ENCODE measurements around the gene SLN. TPM values are rescaled to one million over a fixed set of nuclear protein-coding genes. Genes with fewer than 3 reads are reported as not detected.

The SLN gene
- total RNA-seq, 4 donors from 2014 or later, result 586 to 5,775 (median 2,747) TPM

DNA sequence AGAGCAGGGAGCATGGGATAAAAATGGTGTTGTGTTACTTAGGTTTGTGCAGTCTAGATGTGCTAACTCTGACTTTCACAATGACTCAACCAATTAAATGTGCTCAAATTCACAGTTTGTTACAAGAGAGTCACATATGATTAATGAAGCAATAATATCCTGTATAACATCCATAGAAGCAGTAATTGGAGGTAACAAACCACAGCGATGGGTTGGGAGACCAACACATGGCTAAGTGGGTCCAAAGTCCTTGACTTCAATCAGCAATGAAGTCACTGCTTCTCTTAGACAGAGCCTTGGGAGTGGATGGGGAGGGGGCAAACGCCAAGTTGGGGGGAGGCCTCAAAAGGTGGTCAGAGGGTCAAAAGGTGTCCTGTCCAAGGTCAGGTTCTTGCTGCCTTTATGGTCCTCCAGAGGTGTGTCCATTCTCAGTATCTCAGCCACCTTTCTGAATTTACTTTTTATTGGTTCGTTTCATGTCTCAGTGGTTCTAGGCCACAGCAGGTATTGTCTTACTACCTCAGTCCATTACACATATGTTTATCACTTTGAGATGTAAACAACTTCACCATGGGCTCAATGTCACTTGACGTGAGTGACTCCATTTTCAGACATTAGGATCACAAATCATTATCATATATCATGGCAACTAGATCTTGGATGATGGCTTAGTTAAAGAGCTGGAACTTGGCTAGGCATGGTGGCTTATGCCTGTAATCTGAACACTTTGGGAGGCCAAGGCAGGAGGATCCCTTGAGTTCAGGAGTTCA is 32.4 kb downstream of the SLN start:
- no peaks in the 10 kb centered on the region for H3K4me1 ChIP-seq
- H3K27me3 ChIP-seq, result no peaks in the 10 kb centered on the region
- TF ChIP-seq POLR2A (IDR thresholded peaks at IDR 0.05), result no peak
- TF ChIP-seq, protein P1, sequence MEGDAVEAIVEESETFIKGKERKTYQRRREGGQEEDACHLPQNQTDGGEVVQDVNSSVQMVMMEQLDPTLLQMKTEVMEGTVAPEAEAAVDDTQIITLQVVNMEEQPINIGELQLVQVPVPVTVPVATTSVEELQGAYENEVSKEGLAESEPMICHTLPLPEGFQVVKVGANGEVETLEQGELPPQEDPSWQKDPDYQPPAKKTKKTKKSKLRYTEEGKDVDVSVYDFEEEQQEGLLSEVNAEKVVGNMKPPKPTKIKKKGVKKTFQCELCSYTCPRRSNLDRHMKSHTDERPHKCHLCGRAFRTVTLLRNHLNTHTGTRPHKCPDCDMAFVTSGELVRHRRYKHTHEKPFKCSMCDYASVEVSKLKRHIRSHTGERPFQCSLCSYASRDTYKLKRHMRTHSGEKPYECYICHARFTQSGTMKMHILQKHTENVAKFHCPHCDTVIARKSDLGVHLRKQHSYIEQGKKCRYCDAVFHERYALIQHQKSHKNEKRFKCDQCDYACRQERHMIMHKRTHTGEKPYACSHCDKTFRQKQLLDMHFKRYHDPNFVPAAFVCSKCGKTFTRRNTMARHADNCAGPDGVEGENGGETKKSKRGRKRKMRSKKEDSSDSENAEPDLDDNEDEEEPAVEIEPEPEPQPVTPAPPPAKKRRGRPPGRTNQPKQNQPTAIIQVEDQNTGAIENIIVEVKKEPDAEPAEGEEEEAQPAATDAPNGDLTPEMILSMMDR (IDR thresholded peaks at IDR 0.05 in 4 of 5, conservative IDR thresholded peaks at IDR 0.05 in 1 of 5), result no peak
- intact Hi-C loops (cut with DNase I; ENCODE audit: low total_unique reads) (no loop called here), in situ Hi-C loops (cut with MboI; ENCODE audit: low sequenced_read_pairs in 4 of 4) (loop anchor here in 2 of 4 donors (5.0 to 10.0 kb wide), 3 partner anchors 95 to 105 kb away; no protein-coding TSS in a partner anchor)
- H3K9me3 ChIP-seq, result no peaks in the 10 kb centered on the region
- no peaks in the 10 kb centered on the region for H3K36me3 ChIP-seq
- no peak overlapping the region for H3K27ac ChIP-seq
- ATAC-seq (no peak), DNase-seq (no peak)
- H3K4me3 ChIP-seq, result no peak overlapping the region

DNA sequence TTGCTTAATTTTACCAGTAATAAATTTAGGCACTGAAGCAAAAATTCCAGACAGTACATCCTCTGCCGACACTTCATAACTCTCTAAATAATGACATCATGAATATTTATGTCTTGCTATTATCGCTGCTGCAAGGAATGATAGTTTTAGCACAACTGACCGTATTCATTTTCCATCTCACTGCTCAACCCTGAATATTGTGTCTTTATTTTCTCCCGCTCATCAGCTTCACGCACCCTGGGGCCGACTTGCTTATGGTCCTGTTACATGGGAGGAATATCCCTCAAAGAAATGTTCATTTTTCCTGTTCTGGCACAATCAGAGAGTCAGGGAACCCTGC is 33.3 kb downstream of the SLN start:
- H3K36me3 ChIP-seq, result no peaks in the 10 kb centered on the region
- H3K9me3 ChIP-seq, result no peaks in the 10 kb centered on the region
- intact Hi-C loops (cut with DNase I; ENCODE audit: low total_unique reads), result no loop called here
- H3K4me1 ChIP-seq, result no peaks in the 10 kb centered on the region
- no peak overlapping the region for H3K4me3 ChIP-seq
- in situ Hi-C loops (cut with MboI; ENCODE audit: low sequenced_read_pairs in 4 of 4), result no loop called here
- TF ChIP-seq, protein P1 (IDR thresholded peaks at IDR 0.05 in 4 of 5, conservative IDR thresholded peaks at IDR 0.05 in 1 of 5), result no peak
- no peak for TF ChIP-seq POLR2A (IDR thresholded peaks at IDR 0.05)
- H3K27me3 ChIP-seq, result no peaks in the 10 kb centered on the region
- ATAC-seq (no peak), DNase-seq (no peak)
- no peak overlapping the region for H3K27ac ChIP-seq

DNA sequence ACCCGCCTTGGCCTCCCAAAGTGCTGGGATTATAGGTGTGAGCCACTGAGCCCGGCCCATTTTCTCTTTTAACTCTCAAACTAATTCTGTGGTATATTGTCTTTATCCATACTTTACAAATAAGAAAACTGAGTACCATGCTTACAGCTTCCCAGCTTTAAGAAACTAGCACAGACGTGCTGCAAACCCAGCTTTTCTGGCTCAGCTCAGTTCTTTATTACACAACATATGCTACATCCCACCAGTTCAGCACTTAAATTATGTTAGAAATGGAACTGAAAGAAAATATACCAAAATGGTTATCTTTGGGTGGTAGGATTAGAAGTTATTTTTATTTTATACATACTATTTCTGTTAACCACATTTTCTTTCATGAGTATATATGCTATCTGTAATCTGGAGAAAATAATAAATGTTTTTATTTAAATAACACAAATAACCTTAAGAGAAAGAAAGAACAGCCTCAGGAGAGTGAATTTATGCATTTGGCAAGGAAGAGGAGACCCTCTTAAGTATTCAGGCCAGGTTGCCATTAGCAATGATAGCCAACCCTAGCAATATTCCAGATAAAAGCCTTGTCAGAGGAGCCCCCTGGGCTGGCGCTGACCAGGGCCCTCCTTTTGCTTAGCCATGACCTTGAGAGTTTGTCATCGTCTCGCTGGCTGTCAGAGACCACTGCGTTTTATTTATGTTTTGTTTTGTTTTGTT is 33.8 kb downstream of the SLN start:
- no peak overlapping the region for H3K4me3 ChIP-seq
- in situ Hi-C loops (cut with MboI; ENCODE audit: low sequenced_read_pairs in 4 of 4), result no loop called here
- no peak for ATAC-seq

DNA sequence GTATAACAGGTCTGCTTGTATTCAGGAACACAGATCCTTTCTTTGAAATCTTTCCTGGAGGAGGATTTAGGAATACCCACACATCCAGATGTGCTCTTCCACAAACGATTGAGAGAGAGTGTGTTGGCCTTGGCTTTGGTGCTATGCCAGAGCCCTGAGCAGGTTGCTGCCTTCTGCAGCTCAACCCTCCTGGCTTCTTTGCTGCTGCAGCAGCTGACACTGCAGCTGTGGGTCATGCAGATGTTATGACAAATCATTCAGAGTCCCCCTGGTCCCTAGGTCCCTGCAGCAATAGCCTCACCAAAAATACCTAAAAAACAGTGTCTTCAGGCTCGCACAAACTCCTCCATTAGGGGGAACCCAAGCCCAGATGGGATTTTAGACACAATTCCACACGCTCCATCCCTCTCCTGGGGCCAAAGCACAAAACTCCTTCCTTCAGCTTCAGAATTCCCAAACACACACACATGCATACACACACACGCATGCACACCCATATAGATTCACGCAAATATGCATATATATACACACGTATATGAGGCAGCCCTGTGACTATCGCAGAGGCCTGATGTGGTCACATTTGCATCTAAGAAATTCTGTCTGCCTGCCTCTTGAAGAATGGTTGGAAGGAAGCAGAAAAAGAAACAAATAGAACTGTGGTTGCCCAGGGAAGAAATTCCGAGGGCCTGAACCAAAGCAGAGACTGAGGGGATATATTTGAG is 35.4 kb downstream of the SLN start:
- in situ Hi-C loops (cut with MboI; ENCODE audit: low sequenced_read_pairs in 4 of 4), result no loop called here
- no peaks in the 10 kb centered on the region for H3K27me3 ChIP-seq
- DNase-seq (no peak), ATAC-seq (no peak)
- TF ChIP-seq, protein P1 (IDR thresholded peaks at IDR 0.05 in 4 of 5, conservative IDR thresholded peaks at IDR 0.05 in 1 of 5), result no peak
- no peak for TF ChIP-seq POLR2A (IDR thresholded peaks at IDR 0.05)
- H3K4me1 ChIP-seq, result no peaks in the 10 kb centered on the region
- no peak overlapping the region for H3K4me3 ChIP-seq
- no peaks in the 10 kb centered on the region for H3K9me3 ChIP-seq
- no peaks in the 10 kb centered on the region for H3K36me3 ChIP-seq
- intact Hi-C loops (cut with DNase I; ENCODE audit: low total_unique reads), result no loop called here
- no peak overlapping the region for H3K27ac ChIP-seq

More for the DNA sequence above, 33.8 kb downstream of the SLN start:
- Histone ChIP-seq H3K27ac (no peak overlapping the region), H3K27me3 (no peaks in the 10 kb centered on the region), H3K9me3 (no peaks in the 10 kb centered on the region), H3K36me3 (no peaks in the 10 kb centered on the region), H3K4me1 (no peaks in the 10 kb centered on the region)
- TF ChIP-seq, protein P1 (IDR thresholded peaks at IDR 0.05 in 4 of 5, conservative IDR thresholded peaks at IDR 0.05 in 1 of 5), result no peak
- no peak for TF ChIP-seq POLR2A (IDR thresholded peaks at IDR 0.05)
- DNase-seq, result no peak
- intact Hi-C loops (cut with DNase I; ENCODE audit: low total_unique reads), result no loop called here

Data from gastrocnemius medialis (tissue), 4 donors.